IPS-15b (cell line): Measurements from ENCODE around the gene FANCF.
"Not testable (repeated sequence)": the region's sequence is repeated elsewhere in the genome, so short reads cannot be mapped to it uniquely, and the experiment has no call there.

ENCODE experiments used
- H3K27me3 ChIP-seq: one replicate; pipeline ENCODE4 v1.6.1; 2013; ENCODE audit warnings: low read length; ENCODE audit not compliant: control insufficient read depth, insufficient read depth
- H3K36me3 ChIP-seq: one replicate; pipeline ENCODE4 v1.6.1; 2013; ENCODE audit warnings: low read length; ENCODE audit not compliant: control insufficient read depth, insufficient read depth
- H3K4me1 ChIP-seq: one replicate; pipeline ENCODE4 v1.6.1; 2013; ENCODE audit warnings: mild to moderate bottlenecking, low read length; ENCODE audit not compliant: control insufficient read depth, insufficient read depth
- H3K4me3 ChIP-seq: one replicate; pipeline ENCODE4 v1.5.1; 2013; ENCODE audit warnings: low read depth, low read length
- H3K9ac ChIP-seq: one replicate; pipeline ENCODE4 v1.6.1; 2013; ENCODE audit warnings: low read depth, mild to moderate bottlenecking, low read length
- H3K9me3 ChIP-seq: one replicate; pipeline ENCODE4 v1.6.1; 2013; ENCODE audit warnings: mild to moderate bottlenecking, low read length; ENCODE audit not compliant: control insufficient read depth, insufficient read depth

The FANCF gene

DNA sequence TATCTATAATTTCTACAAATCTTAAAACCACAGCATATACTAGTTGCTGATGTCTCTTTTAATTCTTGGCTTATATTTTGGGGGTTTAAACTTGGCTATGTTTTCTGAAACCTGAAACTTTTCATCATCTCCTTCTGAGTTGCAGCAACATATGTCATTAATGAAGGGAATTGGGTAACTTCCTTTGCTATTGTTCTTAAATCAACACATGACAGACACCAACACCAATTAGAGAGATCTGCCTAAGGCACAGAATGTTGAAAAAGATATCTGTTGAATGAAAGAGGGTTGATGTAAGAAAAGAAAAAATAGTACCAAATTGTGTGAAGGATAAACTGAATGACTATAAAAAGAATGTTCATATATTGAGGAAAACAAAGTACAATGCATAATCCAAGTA lies 30.5 kb upstream of the FANCF start:
- H3K9ac ChIP-seq, result no peak overlapping the region
- H3K4me1 ChIP-seq, result peaks cover 4% of the 10 kb centered on the region
- no peaks in the 10 kb centered on the region for H3K27me3 ChIP-seq
- no peaks in the 10 kb centered on the region for H3K36me3 ChIP-seq
- H3K9me3 ChIP-seq, result no peaks in the 10 kb centered on the region
- no peak overlapping the region for H3K4me3 ChIP-seq

DNA sequence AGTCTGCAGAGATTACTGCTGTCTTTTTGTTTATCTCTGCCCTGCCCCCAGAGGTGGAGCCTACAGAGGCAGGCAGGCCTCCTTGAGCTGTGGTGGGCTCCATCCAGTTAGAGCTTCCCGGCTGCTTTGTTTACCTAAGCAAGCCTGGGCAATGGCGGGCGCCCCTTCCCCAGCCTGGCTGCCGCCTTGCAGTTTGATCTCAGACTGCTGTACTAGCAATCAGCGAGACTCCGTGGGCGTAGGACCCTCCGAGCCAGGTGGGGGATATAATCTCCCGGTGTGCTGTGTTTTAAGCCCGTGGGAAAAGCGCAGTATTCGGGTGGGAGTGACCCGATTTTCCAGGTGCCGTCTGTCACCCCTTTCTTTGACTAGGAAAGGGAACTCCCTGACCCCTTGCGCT lies 26.7 kb upstream of the FANCF start:
- H3K9ac ChIP-seq, H3K36me3 ChIP-seq, H3K4me3 ChIP-seq, H3K9me3 ChIP-seq, H3K27me3 ChIP-seq, H3K4me1 ChIP-seq: not testable (repeated sequence)

DNA sequence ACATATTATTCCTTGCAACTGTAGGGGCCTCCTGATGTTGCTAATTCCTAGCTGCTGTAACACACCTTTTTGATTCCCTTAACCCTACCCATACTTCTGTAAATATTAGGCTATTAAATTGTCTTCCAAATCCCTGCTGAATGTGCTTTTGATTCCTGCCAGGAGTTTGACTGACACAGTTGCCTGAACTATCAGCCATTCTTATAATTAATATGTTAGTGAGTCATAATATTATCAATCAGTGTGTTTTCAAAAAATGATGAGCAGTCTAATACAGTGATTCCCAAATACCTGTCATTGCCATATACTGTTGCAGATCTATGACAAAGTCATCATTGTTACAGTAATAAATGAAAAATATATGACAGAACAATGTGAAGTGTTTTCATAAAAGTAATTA lies 15.9 kb upstream of the FANCF start:
- no peak overlapping the region for H3K4me3 ChIP-seq
- H3K9ac ChIP-seq, result no peak overlapping the region
- H3K27me3 ChIP-seq, result peaks cover 12% of the 10 kb centered on the region
- peaks cover 5% of the 10 kb centered on the region for H3K4me1 ChIP-seq
- H3K9me3 ChIP-seq, result no peaks in the 10 kb centered on the region
- no peaks in the 10 kb centered on the region for H3K36me3 ChIP-seq

DNA sequence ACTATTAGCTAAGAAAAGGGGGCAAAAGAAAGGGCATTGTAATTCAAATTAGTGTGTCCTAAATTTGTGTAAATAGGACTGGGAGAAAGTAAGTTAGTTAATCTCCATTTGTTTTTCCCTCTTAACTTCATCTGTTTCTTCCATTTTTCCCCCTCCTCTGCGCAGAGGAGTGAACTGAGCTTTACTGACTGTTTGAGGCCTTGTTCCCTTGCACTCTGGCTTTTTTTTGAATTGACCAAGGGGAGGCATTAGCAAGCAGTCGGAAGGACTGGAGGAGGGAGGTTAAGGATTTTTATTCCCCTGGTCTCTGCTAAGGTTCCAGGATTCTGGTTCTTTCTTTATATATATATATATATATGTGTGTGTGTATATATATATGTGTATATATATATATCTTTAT lies 15.2 kb upstream of the FANCF start:
- Histone ChIP-seq H3K9ac (no peak overlapping the region), H3K9me3 (no peaks in the 10 kb centered on the region), H3K4me1 (peaks cover 5% of the 10 kb centered on the region), H3K27me3 (peaks cover 12% of the 10 kb centered on the region), H3K36me3 (no peaks in the 10 kb centered on the region), H3K4me3 (no peak overlapping the region)

DNA sequence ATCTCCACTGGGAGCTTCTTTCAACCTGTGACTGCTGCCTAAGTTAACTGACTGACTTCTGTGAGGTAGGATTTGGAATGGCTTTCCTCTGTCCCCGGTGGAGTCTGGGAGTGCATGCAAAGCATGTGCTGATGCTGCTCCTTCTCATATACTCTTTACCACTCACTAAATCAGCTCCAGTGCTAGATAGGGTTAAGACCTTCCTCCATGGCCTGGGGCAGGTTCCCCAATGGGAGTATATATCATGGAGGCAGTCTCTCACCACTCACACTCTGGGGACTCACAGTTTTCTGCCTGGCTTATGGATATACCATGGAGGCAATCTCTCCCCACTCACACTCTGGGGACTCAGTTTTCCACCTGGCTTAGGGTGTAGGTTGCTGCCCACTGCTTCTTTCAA lies 10.1 kb upstream of the FANCF start:
- no peak overlapping the region for H3K9ac ChIP-seq
- H3K4me1 ChIP-seq, result peaks cover 11% of the 10 kb centered on the region
- no peaks in the 10 kb centered on the region for H3K36me3 ChIP-seq
- no peak overlapping the region for H3K4me3 ChIP-seq
- H3K27me3 ChIP-seq, result peaks cover 12% of the 10 kb centered on the region
- H3K9me3 ChIP-seq, result no peaks in the 10 kb centered on the region

DNA sequence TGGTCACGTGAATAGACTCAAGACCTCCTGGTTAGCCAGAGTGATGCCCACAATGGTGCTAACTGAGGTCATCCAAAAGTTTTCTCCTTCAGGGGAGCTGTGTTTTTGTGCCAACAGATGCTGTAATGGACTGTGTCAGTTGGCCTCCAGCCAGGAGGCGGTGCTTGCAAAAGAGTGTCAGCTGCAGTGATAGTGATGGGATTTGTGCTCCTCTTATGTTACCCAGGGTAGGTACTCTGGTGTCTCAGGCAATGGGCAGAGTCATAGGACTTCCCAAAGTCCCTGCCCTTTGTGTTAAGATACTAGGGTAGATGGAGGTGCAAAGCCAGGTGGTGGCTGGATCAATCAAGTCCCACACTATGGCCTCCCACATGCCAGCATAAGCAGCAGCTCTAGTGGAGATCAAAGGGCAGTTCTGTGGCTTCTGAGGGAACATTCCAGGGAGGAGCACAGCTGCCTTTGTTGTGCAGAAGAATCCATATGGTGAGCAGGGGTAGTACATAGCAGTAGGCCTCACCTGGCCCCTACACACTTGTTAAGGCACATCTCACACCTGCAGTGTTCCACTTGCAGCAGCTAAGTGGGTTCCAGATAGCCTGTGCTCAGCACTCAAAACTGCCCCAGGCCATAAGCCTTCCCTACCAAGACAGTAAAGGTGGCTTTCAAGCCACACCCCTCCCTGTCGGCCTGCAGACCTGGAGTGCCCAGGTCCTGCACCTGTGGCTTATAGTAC lies 9.4 kb upstream of the FANCF start:
- Histone ChIP-seq H3K4me3 (no peak overlapping the region), H3K27me3 (peaks cover 10% of the 10 kb centered on the region), H3K4me1 (peaks cover 7% of the 10 kb centered on the region), H3K36me3 (no peaks in the 10 kb centered on the region), H3K9me3 (no peaks in the 10 kb centered on the region), H3K9ac (no peak overlapping the region)

DNA sequence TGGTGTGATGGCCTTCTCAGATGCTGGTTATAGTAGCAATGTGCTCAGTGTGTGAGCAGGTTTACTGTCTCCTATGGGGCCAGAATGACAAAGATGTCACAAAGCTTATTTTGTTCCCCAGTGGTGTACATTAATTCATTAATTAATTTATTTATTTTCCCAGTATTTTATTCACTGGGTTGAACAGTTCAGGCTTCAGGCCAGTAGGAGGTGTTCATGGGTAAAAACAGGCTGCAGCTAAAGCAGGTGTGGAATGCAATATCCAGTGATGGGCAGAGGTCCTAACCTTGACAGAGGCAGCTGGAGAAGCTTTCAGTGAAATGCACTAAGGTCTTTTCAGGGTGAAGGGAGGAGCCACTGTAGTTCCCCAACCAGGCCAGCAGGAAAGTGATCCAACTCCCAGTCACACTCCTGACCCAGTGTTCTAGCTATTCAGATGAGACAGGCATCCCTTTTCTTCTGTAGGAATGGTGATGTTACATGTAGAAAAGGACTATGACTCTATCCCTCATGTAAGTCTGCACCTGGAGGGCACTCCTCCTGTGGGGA lies 7.8 kb upstream of the FANCF start:
- Histone ChIP-seq H3K9me3 (no peaks in the 10 kb centered on the region), H3K4me3 (no peak overlapping the region), H3K36me3 (no peaks in the 10 kb centered on the region), H3K27me3 (no peaks in the 10 kb centered on the region), H3K9ac (no peak overlapping the region), H3K4me1 (peaks cover 7% of the 10 kb centered on the region)

- no peak overlapping the region for H3K9ac ChIP-seq
- H3K27me3 ChIP-seq, result no peaks in the 10 kb centered on the region
- H3K36me3 ChIP-seq, result no peaks in the 10 kb centered on the region
- H3K9me3 ChIP-seq, result no peaks in the 10 kb centered on the region
- H3K4me1 ChIP-seq, result peaks cover 6% of the 10 kb centered on the region
- no peak overlapping the region for H3K4me3 ChIP-seq
Observed at GRCh38 chr11:22627421-22627820, 1.8 kb upstream of the FANCF start.

GRCh38 chr11:22626573-22627239 lies 1.1 kb upstream of the FANCF start:
- Histone ChIP-seq H3K4me3 (peak overlapping the region; percentile 81), H3K9me3 (no peaks in the 10 kb centered on the region), H3K36me3 (no peaks in the 10 kb centered on the region), H3K27me3 (no peaks in the 10 kb centered on the region), H3K4me1 (peaks cover 6% of the 10 kb centered on the region), H3K9ac (no peak overlapping the region)

DNA sequence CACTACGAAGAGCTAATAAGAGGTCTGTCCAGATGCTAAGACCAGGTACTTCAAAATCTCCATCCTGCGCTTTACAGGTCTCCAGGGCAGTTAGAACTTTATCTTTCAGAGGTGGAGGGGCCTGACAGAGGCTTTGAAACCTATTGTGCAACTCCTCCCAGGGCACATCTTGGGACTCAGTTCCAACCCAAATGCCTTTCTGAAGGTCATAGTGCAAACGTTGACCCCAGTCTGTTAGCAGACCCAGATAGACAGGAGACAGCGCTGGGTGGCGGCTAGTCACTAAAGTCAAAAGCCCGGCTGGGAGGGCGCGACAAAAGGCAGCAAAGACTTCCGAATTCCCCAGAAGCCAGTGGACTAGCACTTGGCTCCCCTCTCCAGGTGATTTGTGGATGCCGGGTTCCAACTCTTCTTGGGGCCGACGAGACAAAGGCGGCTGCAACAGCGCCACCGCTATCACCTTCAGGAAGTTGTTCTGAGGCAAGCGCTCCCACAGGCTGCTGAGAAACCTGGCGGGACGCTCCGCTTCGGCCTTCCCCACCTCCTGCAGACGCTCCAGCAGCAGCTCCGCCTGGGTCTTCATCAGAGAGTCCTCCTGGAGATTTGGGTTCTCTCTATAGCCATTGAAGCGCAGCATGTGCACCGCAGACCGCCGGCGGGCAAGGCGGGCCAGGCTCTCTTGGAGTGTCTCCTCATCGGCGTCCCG lies 728 bp downstream of the FANCF start:
- Histone ChIP-seq H3K9ac (peak overlapping the region; percentile 84), H3K4me1 (peaks cover 6% of the 10 kb centered on the region), H3K27me3 (no peaks in the 10 kb centered on the region), H3K36me3 (no peaks in the 10 kb centered on the region), H3K9me3 (no peaks in the 10 kb centered on the region), H3K4me3 (peak overlapping the region; percentile 81)

DNA sequence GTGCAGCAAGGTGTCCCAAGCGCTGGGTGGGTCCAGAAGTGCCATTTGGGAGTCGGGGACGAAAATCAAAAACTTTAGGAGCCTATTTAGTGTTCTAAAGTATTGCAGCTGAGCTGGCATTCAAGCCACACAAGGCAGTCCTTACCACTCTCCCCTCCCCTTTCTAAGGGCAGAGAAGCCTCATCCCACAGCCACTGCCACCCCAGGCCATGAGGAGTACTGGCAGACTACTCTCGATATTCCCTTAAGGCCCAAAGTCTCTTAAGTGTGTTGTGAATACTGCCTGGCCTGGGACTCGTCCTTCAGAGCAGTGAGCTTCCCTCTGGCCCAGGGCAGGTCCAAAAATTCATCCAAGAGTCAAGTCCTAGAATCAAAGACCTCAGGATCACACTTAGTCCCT lies 7.8 kb downstream of the FANCF start:
- no peak overlapping the region for H3K9ac ChIP-seq
- no peaks in the 10 kb centered on the region for H3K27me3 ChIP-seq
- no peak overlapping the region for H3K4me3 ChIP-seq
- H3K4me1 ChIP-seq, result no peaks in the 10 kb centered on the region
- no peaks in the 10 kb centered on the region for H3K36me3 ChIP-seq
- no peaks in the 10 kb centered on the region for H3K9me3 ChIP-seq
